Adrenal gland (tissue), 5 donors: ENCODE results near the gene TEAD3.

Experiments
- CTCF ChIP-seq, 6 experiments: fragments of 450-650 bp in 4 of 6; fragments of 200-600 bp in 2 of 6; sonication (generic) in 1 of 6; IDR thresholded peaks; 1 replicate in 5 of 6; 2 replicates in 1 of 6; pipeline versions ENCODE4 v1.5.1 to v1.8.0; 2016 to 2021; ENCODE audit warnings: antibody characterized with exemption in 6 of 6, mild to moderate bottlenecking in 2 of 6, moderate library complexity in 1 of 6
- POLR2A ChIP-seq, 2 donors: fragments of 450-650 bp; IDR thresholded peaks; one replicate each; pipeline ENCODE4 v1.6.1; 2017; ENCODE audit warnings: antibody characterized with exemption in 2 of 2, mild to moderate bottlenecking in 2 of 2, moderate library complexity in 1 of 2
- donor health status: DM: no; HTN: no; CAD: no.

- no peak for TF ChIP-seq CTCF (IDR thresholded peaks at IDR 0.05)
- TF ChIP-seq POLR2A (IDR thresholded peaks at IDR 0.05), result no peak
Observed at GRCh38 chr6:35500782-35501181, 3.9 kb upstream of the TEAD3 start.
